ENCODE data around the gene ZC3H10.
"Not testable (repeated sequence)": the region's sequence is repeated elsewhere in the genome, so short reads cannot be mapped to it uniquely, and the experiment has no call there.

Gene ZC3H10

GRCh38 chr12:56154246-56154771 is 36.2 kb downstream of the ZC3H10 start:
- DNase-seq (ENCODE audit: low read depth in 3 of 3), result no peak

DNA sequence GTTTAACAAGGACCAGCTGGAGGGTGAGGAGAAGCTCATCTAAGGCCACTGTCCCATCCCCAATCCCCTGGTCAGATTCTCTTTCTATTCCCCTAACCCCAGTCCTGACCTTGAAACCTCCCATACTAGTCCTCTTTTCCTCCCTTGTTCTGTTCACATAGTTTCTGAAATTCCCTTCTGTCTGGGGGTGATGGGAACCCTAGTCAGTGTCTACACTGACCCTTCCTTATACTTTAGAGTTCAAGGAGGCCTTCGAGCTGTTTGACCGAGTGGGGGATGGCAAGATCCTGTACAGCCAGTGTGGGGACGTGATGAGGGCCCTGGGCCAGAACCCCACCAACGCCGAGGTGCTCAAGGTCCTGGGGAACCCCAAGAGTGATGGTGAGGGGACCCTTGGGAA is 36.8 kb downstream of the ZC3H10 start:
- no peak for DNase-seq (ENCODE audit: low read depth in 3 of 3)

DNA sequence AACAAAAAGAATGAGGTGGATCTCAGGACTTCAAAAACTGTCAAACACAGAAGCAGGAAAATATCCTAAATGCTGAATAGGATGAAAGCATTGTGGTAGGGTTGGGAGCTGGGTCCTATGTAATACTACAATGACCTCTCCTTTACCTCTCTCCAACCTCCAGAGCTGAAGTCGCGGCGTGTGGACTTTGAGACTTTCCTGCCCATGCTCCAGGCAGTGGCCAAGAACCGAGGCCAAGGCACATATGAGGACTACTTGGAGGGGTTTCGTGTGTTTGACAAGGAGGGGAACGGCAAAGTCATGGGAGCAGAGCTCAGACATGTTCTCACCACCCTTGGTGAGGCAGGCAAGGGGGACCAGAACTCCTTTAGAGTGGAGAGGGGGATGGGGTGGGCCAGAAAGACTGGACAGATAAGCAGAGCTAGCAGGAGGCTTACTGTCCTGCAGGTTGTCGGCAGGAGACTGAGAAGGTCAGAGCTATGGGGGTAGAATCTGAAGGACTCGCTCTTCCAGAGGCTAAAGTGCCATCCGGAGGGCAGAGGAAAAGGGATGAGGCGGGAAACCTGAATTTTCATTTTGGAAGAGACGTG is 37.3 kb downstream of the ZC3H10 start:
- no peak for DNase-seq (ENCODE audit: low read depth in 3 of 3)

DNA sequence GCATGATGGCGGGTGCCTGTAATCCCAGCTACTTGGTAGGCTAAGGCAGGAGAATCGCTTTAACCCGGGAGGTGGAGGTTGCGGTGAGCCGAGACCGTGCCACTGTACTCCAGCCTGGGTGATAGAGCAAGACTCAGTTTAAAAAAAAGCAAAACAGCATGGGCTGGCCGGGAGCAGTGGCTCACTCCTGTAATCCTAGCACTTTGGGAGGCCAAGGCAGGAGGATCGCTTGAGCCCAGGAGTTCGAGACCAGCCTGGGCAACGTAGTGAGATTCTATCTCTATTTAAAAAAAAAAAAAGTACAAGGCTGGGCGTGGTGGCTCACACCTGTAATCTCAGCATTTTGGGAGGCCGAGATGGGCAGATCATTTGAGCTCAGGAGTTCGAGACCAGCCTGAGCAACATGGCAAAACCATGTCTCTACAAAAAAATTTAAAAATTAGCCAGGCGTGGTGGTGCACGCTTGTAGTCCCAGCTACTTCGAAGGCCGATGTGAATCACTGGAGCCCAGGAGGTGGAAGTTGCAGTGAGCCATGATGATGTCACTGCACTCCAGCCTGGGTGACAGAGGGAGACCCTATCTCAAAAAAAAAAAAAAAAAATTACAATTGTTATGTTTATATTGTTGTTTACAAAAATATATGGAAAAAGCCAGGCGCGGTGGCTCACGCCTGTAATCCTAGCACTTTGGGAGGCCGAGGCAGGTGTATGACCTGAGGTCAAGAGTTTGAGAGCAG is 38.6 kb downstream of the ZC3H10 start:
- not testable (repeated sequence) for DNase-seq (ENCODE audit: low read depth in 3 of 3)

DNA sequence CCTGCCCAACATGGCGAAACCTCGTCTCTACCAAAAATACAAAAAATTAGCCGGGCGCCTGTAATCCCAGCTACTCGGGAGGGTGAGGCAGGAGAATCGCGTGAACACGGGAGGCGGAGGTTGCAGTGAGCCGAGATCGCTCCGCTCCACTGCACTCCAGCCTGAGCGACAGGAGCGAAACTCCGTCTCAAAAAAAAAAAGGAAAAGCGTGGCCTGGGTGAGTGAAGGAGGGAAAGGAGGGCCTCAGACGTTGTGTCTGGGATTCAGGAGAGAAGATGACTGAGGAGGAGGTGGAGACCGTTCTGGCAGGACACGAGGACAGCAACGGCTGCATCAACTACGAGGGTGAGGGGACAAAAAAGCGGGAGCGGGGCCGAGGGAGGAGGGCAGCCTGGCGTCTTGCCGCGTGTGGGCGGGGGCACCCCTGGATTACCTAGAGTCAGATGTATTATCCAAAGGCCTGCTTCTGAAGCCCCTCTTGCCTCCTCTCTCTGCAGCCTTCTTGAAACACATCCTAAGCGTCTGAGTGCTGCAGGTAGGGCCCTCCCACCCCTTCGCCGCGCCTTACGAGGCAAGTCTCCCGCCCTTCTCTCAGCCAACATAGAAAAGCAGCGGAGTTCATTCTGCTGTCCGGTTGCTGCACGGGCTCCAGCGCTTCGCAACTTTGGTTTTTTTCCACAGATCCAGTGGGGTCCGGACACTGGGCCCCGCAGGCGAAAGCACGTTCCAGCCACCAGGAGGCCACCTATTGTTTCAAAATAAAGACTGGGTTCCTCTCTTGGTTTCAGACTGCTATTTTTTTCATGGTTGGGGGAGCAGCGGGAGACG is 39.3 kb downstream of the ZC3H10 start:
- DNase-seq (ENCODE audit: low read depth in 3 of 3), result peak; percentile 15 to 30 (median 18)

- peak; percentile 68 to 90 (median 77) for DNase-seq (ENCODE audit: low read depth in 3 of 3)
These were observed 40.2 kb downstream of the ZC3H10 start, which contains the start of gene MYL6 for GRCh38 chr12:56158029-56158925. Gene MYL6, plus strand, starts transcription at chr12:56158359. Its CDS starts 43 bp downstream, at chr12:56158402.

GRCh38 chr12:56158926-56159461 is 40.9 kb downstream of the ZC3H10 start:
- DNase-seq (ENCODE audit: low read depth in 3 of 3), result peak in 1 of 3 experiments; percentile 28

DNA sequence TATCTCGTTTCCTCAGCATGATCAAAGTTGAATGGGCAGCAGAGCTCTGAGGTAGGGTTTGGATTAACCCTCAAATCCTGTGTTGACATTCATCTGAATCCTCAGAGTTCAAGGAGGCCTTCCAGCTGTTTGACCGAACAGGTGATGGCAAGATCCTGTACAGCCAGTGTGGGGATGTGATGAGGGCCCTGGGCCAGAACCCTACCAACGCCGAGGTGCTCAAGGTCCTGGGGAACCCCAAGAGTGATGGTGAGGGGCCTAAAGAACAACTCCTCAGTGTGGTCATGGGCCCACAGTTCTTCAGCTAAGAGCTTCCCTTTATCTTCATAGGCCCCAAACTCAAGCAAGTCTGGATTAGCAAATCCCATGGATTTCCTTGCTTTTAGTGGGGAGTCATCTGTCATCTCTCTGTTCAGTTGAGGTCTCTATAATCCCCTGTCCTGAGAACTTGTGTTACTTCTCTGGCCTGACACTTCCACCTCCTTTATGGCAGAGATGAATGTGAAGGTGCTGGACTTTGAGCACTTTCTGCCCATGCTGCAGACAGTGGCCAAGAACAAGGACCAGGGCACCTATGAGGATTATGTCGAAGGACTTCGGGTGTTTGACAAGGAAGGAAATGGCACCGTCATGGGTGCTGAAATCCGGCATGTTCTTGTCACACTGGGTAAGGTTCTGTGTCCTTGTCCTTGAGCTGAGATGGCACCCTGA is 41.6 kb downstream of the ZC3H10 start:
- no peak for DNase-seq (ENCODE audit: low read depth in 3 of 3)

DNA sequence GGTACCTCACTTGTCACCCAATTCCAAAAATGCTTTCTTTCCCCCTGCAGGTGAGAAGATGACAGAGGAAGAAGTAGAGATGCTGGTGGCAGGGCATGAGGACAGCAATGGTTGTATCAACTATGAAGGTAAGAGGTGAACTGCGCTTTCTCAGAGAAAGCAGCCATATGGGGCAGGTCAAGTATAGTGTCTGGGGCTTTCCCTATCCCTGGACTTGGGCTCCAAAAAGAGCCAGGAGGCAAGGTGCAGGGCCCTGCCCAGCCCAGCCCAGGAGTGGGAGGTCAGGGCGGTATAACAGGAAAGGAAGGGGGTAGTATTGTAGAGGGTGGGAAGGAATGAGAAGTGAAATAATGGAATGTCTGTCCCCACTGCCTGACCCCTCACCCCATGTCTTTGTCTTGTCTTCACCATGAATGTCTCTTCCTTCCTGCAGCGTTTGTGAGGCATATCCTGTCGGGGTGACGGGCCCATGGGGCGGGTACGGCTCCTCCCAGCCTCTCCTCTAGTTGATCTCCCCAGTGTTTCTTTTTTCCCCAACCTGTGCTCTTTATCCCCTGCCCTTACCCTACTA is 42.2 kb downstream of the ZC3H10 start:
- DNase-seq (ENCODE audit: low read depth in 3 of 3), result peak; percentile 24 to 27 (median 25)

DNA sequence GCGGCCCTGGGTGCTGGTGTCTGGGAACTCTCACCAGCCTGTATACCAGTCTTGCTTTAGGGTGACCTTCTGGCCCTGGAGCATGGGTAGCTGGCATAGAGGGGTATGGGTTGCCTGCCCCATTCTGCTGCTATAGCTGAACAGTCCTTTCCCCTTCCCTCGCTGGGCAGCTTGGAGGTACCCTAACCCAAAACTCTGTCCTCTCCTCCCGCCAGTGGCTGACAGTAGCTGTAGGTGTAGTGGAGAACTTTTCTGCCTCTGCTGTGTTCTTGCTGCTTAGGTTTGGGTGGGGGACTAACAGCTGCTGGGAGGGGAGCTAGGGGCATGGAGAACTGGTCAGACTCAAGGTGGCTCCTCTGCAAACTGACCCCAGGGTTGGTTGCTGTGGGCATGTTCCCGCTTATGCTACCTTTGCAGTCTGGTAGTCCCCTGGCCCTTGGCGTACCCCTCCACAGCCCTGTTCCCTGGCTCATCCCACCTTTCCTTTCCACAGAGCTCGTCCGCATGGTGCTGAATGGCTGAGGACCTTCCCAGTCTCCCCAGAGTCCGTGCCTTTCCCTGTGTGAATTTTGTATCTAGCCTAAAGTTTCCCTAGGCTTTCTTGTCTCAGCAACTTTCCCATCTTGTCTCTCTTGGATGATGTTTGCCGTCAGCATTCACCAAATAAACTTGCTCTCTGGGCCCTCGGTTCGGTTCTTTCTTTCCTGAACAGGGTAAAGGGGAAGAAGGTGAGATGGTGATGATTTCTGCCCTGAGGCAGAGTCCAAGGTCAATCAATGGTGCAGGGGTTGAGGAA is 43.0 kb downstream of the ZC3H10 start:
- no peak for DNase-seq (ENCODE audit: low read depth in 3 of 3)

- DNase-seq (ENCODE audit: low read depth in 3 of 3), result no peak
These were observed 43.8 kb downstream of the ZC3H10 start for GRCh38 chr12:56161690-56162351.

DNA sequence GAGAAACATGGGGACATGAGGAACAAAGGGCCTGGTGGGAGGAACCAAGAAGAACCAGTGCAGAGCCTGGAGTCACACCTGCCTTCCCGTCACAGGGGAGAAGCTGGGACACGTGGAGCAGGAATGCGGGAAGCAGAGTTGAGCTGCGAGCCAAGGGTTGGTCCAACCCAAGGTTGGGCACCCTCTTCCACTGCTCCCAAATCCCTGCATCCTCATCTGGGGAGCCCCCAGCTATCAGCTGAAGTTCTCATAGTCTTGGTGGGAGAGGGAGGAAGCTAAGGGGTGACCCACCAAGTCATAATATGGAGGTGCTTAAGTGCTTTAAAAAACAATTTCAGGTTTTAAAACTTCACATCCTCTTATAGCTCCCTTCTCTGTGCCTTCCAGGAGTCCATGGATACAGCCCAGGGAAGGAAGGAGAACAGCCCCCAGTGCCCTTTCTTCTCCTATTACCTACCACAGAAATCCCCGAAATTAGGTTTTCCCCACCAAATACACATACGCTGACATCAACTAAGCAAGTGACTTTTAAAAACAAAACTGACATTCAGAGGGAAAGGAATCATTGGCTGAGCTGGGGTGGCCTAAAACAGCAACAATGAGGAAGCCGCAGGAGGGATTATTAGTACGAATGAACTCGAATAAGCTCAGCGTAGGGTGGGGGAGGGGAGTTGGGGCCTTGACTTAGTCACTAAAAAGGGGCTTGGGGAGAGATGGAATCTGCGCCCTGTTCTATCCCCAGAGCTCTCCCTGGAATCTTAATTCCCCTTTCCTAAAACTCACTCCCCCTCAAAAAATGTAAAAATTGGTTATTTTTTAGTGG is 44.6 kb downstream of the ZC3H10 start:
- DNase-seq (ENCODE audit: low read depth in 3 of 3), result no peak

GRCh38 chr12:56163533-56164344 is 45.7 kb downstream of the ZC3H10 start:
- no peak for DNase-seq (ENCODE audit: low read depth in 3 of 3)

DNA sequence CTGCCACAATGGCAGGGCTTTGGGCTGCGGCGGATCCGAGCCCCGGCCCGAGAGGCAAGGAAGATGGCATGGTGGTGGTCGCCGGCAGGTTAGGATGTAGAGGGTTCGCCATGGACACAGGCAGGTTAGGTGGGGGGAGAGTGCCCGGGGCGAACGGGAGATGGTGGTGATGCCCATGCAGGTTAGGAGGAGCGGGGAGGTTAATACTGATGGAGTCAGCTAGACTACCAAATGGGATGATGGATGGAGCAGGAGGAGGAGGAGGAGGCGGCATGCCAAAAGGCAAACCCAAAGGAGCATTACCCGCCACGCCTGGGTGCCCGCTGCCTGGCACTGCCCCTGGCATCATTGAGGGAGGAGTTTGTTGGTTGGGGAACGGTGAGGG is 46.3 kb downstream of the ZC3H10 start:
- DNase-seq (ENCODE audit: low read depth in 3 of 3), result no peak

DNA sequence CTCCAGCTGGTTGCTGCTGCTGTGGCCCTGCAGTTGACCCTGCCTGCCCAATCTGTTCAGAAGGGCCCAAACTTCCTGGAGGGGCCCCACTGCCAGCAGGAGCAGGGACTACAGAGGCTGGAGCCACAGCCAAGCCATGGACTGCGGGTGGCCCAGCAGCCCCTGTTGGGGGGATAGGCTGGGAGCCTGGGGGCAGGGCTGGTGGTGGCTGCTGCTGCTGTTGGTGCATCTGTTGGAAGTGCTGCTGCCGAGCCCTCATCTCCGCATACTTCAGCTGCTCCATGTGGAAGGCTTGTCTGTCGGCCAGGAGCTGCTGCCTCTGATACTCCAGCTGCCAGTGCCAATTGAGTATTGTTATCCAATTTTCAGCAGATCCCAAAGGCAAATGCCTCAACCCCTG is 47.3 kb downstream of the ZC3H10 start:
- no peak for DNase-seq (ENCODE audit: low read depth in 3 of 3)

DNA sequence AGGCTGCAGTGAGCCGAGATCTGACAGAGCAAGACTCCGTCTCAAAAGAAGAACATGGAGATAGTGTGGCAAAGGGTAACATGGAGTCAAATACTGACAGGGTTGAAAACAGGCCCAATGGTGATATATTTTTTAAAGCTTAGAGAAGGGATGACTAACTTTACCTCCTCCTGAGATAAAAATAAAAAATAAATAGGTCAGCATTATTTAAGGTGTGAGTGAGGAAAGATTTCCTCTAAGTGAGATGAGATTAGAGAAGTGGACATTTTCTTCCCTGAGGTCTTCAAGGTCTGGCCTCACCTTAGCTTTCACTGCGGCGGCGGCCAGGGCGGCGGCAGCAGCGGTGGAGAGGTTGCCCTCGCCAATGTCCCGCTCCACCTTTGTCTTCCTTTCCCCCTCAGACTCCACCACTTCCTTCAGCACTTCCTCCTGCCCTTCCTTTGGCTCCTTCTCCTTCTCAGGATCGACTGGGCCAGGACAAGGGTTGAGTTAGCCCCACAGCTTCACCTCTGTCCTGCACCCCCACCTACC is 51.2 kb downstream of the ZC3H10 start:
- DNase-seq (ENCODE audit: low read depth in 3 of 3), result no peak

DNA sequence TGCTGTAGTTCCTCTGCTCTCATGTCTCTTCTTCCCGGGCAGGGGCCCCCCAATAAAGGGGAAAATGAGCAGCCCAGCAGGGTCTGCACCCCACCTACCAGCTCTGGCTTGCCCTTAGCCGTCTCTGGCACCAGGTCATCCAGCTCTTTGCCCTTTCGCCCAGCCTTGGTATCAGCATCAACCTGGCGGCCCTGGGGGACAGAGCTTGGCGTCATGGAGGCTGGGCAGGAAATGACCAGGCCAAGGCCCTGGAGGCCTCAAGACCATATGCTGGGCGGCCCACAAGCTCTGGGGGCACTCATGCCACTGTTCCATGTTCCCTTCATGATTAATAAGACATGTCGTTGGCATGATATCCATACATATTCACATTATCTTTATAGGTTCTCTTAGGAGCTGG is 54.8 kb downstream of the ZC3H10 start:
- DNase-seq (ENCODE audit: low read depth in 3 of 3), result no peak
